Gastroesophageal sphincter (tissue), 4 donors: Measurements from ENCODE around the gene TLCD2. TPM values are rescaled to one million over a fixed set of nuclear protein-coding genes. Genes with fewer than 3 reads are reported as not detected.

Experiments
- ATAC-seq: fragments of 150-250 bp; one replicate; pipeline ENCODE4 v1.9.1; 2016; ENCODE audit warnings: mild to moderate bottlenecking, moderate library complexity
- H3K27ac ChIP-seq, 4 donors: fragments of 200-600 bp; sonication (generic) in 3 of 4; 1 replicate in 3 of 4; 2 replicates in 1 of 4; pipeline ENCODE4 v1.5.1; 2016 to 2019
- H3K27me3 ChIP-seq: fragments of 200-600 bp; sonication (generic); one replicate; pipeline ENCODE4 v1.5.1; 2019
- H3K36me3 ChIP-seq, 2 donors: fragments of 200-600 bp; sonication (generic); one replicate each; pipeline ENCODE4 v1.5.1; 2019; ENCODE audit warnings: control low read depth in 1 of 2
- H3K4me1 ChIP-seq, 3 donors: fragments of 200-600 bp; sonication (generic); 1 replicate in 2 of 3; 2 replicates in 1 of 3; pipeline ENCODE4 v1.5.1; 2016 to 2019; ENCODE audit warnings: control low read depth in 2 of 3
- H3K4me3 ChIP-seq, 2 donors: fragments of 200-600 bp; sonication (generic); one replicate each; pipeline ENCODE4 v1.5.1; 2019; ENCODE audit warnings: mild to moderate bottlenecking in 1 of 2, moderate library complexity in 1 of 2
- H3K9me3 ChIP-seq, 3 donors: fragments of 200-600 bp; sonication (generic); one replicate each; pipeline ENCODE4 v1.5.1; 2017 to 2019; ENCODE audit warnings: control low read depth in 2 of 3
- CTCF ChIP-seq, 4 experiments: fragments of 200-600 bp in 2 of 4; fragments of 450-650 bp in 2 of 4; sonication (generic) in 1 of 4; IDR thresholded peaks; one replicate each; pipeline ENCODE4 v1.5.1; 2017 to 2019; ENCODE audit warnings: antibody characterized with exemption in 4 of 4, mild to moderate bottlenecking in 2 of 4, moderate library complexity in 2 of 4
- EP300 ChIP-seq: sonication (generic); formaldehyde crosslinking; IDR thresholded peaks from one replicate; pipeline ENCODE4 v1.6.1; 2017; ENCODE audit warnings: antibody characterized with exemption, mild to moderate bottlenecking
- POLR2A ChIP-seq, 2 donors: fragments of 450-650 bp; IDR thresholded peaks; one replicate each; pipeline ENCODE4 v1.6.1; 2017; ENCODE audit warnings: antibody characterized with exemption in 2 of 2, mild to moderate bottlenecking in 2 of 2, moderate library complexity in 1 of 2
- POLR2AphosphoS5 ChIP-seq: sonication (generic); formaldehyde crosslinking; IDR thresholded peaks from one replicate; pipeline ENCODE4 v1.6.1; 2017; ENCODE audit warnings: antibody characterized with exemption
- WGBS, 2 donors: methylation state at CpG; one replicate each; pipeline ENCODE4 v1.1.5; 2018; ENCODE audit warnings: low coverage in 1 of 2; 5-methylcytosine and 5-hydroxymethylcytosine counted together
- total RNA-seq, 4 donors: library from RNA; depleted of rRNA; stranded (reverse); fragments of >200 nt; gene quantifications; one replicate each; pipeline ENCODE4 v1.1.0, GENCODE V29; 2016

Gene TLCD2
- total RNA-seq, 4 donors from 2014 or later: 4.2 to 5.1 (median 4.8) TPM

GRCh38 chr17:1729966-1730325 lies 19.8 kb upstream of the TLCD2 start:
- TF ChIP-seq EP300 (no peak), POLR2AphosphoS5 (no peak), CTCF (IDR thresholded peaks at IDR 0.05) (no peak), POLR2A (IDR thresholded peaks at IDR 0.05) (no peak)
- Histone ChIP-seq H3K9me3 (no peaks in the 10 kb centered on the region), H3K27me3 (no peaks in the 10 kb centered on the region), H3K36me3 (peaks cover 0 to 90% of the 10 kb centered on the region in 2 donors), H3K4me3 (peak overlapping the region in 1 of 2 donors; percentile 28), H3K27ac (peak overlapping the region in 3 of 4 donors; percentile 66 to 88 (median 74)), H3K4me1 (peaks cover 0 to 68% (median 15%) of the 10 kb centered on the region in 3 donors)
- peak; percentile 7 for ATAC-seq
- WGBS, 2 donors: 40 to 45% methylated on average over 1 to 13 of the region's 15 CpGs

- no peaks in the 10 kb centered on the region for H3K9me3 ChIP-seq
- no peak for ATAC-seq
- peak overlapping the region in 2 of 4 donors; percentile 24 to 51 for H3K27ac ChIP-seq
- peaks cover 0 to 83% (median 25%) of the 10 kb centered on the region in 3 donors for H3K4me1 ChIP-seq
- H3K4me3 ChIP-seq: no peak overlapping the region
- TF ChIP-seq CTCF (IDR thresholded peaks at IDR 0.05) (no peak), POLR2A (IDR thresholded peaks at IDR 0.05) (no peak), EP300 (no peak), POLR2AphosphoS5 (no peak)
- H3K36me3 ChIP-seq: peaks cover 0 to 71% of the 10 kb centered on the region in 2 donors
- no peaks in the 10 kb centered on the region for H3K27me3 ChIP-seq
- 66 to 78% methylated on average over 3 to 8 of the region's 28 CpGs for WGBS, 2 donors
Observed at GRCh38 chr17:1727876-1728630, 17.9 kb upstream of the TLCD2 start.

GRCh38 chr17:1727258-1727789 lies 17.1 kb upstream of the TLCD2 start:
- WGBS, 2 donors: 96% methylated on average over 4 of the region's 21 CpGs; no CpG with 5 or more reads in 1 of the 2 donors
- H3K27ac ChIP-seq: no peak overlapping the region
- H3K27me3 ChIP-seq: no peaks in the 10 kb centered on the region
- peaks cover 0 to 64% of the 10 kb centered on the region in 2 donors for H3K36me3 ChIP-seq
- no peaks in the 10 kb centered on the region for H3K9me3 ChIP-seq
- H3K4me1 ChIP-seq: peaks cover 0 to 88% (median 25%) of the 10 kb centered on the region in 3 donors
- no peak for ATAC-seq
- TF ChIP-seq POLR2A (IDR thresholded peaks at IDR 0.05) (no peak), CTCF (IDR thresholded peaks at IDR 0.05) (no peak), EP300 (no peak), POLR2AphosphoS5 (no peak)
- H3K4me3 ChIP-seq: no peak overlapping the region

GRCh38 chr17:1726626-1727257 lies 16.6 kb upstream of the TLCD2 start:
- Histone ChIP-seq H3K27ac (no peak overlapping the region), H3K4me1 (peaks cover 0 to 88% (median 25%) of the 10 kb centered on the region in 3 donors), H3K9me3 (no peaks in the 10 kb centered on the region), H3K4me3 (no peak overlapping the region), H3K36me3 (peaks cover 0 to 60% of the 10 kb centered on the region in 2 donors), H3K27me3 (no peaks in the 10 kb centered on the region)
- no peak for ATAC-seq
- no CpG with 5 or more reads among the region's 18 CpGs for whole genome bisulfite sequencing, 2 donors
- no peak for TF ChIP-seq POLR2AphosphoS5
- TF ChIP-seq CTCF (IDR thresholded peaks at IDR 0.05): no peak
- TF ChIP-seq EP300: no peak
- no peak for TF ChIP-seq POLR2A (IDR thresholded peaks at IDR 0.05)
